LNCaP clone FGC (cell line): Measurements from ENCODE around the gene RAMACL.

Source experiments
- DNase-seq: peaks from one replicate; pipeline ENCODE4 v3.0.0-alpha.2; 2011; ENCODE audit warnings: low read depth
- H3K4me3 ChIP-seq: 2 replicates; pipeline ENCODE4 v1.5.1; 2011; ENCODE audit warnings: mild to moderate bottlenecking, low read depth, low read length, control low read depth
- TF ChIP-seq, protein P1 (sequence below): IDR thresholded peaks from 2 replicates; pipeline ENCODE4 v1.5.1; 2012; ENCODE audit warnings: mild to moderate bottlenecking; ENCODE audit not compliant: control insufficient read depth, insufficient read depth; ENCODE audit errors: extremely low read depth

RAMACL gene

DNA sequence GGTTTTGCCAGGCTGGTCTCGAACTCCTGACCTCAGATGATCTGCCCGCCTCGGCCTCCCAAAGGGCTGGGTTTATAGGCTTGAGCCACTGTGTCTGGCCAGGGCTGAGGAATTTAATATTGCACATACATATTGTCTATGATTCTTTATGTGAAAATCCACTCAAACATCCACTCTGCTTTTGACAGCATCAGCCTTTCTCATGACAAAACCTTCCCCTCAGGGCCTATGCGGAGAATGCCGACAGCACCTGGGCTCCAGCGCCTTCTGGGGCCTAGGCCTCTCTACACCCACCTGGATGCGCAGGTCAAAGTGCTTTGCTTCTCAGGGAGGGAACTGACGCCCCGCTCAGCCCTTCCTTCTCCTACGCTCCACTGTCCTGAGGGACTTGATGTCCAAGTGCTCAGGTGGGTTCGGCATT, 5.4 kb downstream of the RAMACL start:
- DNase-seq, result no peak
- H3K4me3 ChIP-seq, result no peak overlapping the region
- TF ChIP-seq, protein P1, sequence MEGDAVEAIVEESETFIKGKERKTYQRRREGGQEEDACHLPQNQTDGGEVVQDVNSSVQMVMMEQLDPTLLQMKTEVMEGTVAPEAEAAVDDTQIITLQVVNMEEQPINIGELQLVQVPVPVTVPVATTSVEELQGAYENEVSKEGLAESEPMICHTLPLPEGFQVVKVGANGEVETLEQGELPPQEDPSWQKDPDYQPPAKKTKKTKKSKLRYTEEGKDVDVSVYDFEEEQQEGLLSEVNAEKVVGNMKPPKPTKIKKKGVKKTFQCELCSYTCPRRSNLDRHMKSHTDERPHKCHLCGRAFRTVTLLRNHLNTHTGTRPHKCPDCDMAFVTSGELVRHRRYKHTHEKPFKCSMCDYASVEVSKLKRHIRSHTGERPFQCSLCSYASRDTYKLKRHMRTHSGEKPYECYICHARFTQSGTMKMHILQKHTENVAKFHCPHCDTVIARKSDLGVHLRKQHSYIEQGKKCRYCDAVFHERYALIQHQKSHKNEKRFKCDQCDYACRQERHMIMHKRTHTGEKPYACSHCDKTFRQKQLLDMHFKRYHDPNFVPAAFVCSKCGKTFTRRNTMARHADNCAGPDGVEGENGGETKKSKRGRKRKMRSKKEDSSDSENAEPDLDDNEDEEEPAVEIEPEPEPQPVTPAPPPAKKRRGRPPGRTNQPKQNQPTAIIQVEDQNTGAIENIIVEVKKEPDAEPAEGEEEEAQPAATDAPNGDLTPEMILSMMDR, result no peak

DNA sequence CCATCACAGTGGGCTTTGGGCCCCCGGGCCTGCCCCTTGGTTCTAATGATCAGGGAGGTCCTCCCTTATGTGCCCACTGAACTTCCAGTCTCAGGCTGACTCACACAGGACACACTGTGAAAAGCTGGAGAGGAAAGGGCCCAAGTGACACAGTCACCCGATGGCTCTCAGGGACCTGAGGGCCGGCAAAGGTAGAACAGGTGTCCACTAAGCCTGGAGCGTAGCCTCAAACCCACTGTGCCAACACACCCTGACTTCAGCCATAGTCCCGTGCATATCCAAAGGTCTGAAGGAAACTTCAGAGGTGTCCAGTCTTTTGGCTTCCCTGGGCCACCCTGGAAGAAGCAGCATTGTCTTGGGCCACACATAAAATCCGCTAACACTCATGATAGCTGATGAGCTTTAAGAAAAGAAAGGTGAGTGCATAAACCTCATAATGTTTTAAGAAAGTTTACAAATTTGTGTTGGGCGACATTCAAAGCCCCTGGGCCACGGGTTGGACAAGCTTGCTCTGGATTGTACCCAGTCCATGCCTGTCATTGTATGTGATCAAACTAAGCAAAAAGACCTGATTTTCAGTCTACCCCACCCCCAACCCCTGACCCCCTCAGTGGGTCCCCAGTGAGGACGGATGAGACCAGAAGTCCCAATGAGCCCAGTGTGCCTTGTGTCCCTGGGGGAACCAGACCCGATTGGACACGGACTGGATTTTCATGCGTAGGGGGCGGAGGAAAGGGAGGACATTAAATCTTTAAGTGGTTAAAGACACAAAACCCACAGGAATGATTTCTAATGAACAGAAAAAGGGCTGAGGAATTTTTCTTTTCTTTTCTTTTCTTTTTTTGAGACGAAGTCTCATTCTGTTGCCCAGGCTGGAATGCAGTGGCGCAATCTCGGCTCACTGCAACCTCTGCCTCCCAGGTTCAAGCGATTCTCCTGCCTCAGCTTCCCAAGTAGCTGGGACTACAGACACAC, 6.1 kb downstream of the RAMACL start:
- DNase-seq, result no peak
- H3K4me3 ChIP-seq, result no peak overlapping the region
- TF ChIP-seq, protein P1, result no peak

DNA sequence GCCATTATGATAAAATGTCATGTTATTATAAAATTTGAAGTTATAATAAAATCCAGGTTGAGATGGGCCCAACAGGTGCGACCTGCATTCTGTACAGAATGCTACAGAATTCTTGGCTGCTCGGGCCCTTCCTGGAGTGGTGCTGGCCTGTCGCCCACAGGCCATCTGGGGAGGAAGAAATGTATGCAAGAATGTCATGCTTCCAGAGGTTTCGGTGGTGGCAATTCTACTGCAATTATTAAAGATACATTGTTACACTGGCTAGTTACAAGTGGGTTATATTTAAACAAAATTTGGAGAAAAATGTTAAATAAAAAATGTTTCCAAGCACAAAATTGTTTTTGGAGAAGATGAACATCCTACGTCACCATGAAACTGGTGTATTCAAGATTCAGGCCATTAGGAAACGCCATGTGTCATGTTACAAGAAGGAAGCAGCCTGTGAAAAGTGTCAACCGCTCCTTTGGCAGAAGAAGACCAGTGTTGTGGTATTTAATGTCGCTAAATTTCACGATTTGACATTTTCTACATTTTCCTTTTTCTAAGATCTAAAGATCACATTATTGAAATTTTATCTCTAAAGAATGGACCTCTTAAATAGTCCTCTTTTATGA, 7.1 kb downstream of the RAMACL start:
- no peak for DNase-seq

DNA sequence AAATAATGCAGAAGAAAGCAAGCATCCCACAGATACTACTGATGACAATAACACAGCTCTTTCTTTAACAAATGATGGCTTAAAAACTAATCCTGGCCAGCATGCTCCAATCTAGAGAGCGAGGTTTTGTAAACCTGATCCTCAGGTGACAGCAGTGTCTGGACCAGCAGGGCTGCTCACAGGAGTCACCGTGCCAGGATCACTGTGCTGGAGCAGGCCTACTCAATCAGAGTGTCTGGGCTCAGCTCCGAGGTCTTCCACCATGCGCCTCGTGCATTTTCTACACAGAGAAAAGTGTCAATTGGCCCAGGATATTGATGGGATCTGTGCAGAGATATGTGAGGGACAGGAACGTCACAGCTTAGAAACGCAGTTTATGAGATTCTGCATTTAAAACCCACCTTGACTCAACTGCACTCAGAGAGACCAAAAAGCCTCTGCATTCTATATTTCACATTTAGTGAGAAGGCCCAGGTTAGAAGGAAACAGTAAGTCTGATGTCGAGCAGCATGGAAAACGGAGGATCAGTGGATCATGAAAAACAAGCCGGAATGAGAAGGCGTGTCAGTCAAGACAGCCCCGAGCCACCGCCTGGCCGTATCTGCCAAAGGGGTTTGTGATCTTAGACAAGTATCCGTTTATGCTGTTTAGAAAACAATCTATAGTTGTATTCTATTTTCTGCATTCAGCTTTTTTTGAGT, 7.8 kb downstream of the RAMACL start:
- no peak overlapping the region for H3K4me3 ChIP-seq
- no peak for DNase-seq
- TF ChIP-seq, protein P1, result no peak

More for the DNA sequence above, 7.1 kb downstream of the RAMACL start:
- H3K4me3 ChIP-seq, result no peak overlapping the region
- TF ChIP-seq, protein P1, result no peak

DNA sequence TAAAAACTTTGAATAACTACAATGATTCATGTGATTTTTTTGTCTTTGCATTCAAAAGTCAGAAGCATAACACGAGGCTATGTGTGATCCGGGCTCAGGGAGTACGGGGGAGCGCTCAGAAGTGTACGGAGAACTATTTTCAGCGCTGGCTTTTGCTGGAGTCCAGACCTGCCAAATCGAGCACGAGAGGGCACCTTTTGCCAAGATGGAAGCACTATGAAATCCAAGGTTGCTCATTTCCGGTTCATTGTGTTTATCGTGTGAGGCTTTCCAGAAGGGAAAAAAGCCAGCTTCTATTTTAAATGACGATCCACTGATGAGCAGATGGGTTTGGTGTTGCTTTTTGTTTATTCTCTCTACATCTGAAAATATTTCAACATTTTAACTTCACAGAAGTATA, 11.3 kb downstream of the RAMACL start:
- TF ChIP-seq, protein P1, result no peak
- no peak for DNase-seq
- no peak overlapping the region for H3K4me3 ChIP-seq

DNA sequence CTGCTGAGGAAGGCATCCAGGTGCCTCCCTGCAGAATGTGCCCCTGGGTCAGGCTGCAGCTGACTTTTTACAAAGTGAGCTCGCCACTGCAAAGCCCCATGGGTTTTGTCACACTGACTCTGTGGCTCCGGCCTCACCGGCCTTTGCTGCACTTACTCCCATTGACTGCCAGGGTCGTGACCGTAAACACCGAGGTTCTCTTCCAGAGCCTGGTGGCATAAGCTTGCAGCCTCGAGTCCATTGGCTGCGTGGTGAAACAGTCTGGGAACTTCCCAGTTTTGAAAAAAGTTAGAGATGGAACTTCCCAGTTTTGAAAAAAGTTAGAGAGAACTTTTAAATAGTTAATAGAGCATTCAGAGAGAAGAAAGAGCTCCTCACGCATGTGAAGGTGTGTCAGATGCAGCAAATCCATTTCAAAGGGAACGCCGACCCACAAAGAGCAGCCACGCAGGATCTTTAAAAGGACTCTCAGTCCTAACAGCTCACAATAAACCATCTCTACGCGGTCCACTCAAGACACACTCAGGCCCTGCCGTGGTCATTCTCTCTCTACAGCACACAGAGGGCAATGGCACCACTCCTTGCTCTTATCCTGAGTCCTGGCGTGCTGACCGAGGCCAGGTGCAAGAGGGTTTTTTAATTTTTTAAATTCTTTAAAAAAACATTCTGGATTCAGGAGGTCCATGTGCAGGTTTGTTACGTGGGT, 12.8 kb downstream of the RAMACL start:
- TF ChIP-seq, protein P1, result no peak
- no peak overlapping the region for H3K4me3 ChIP-seq
- DNase-seq, result no peak
